Cardiac muscle cell (in vitro differentiated cells and primary cell): ENCODE results near the gene ASB18. TPM values are rescaled to one million over a fixed set of nuclear protein-coding genes. Genes with fewer than 3 reads are reported as not detected.

ENCODE experiments used
- DNase-seq, 2 donors: peaks; one replicate each; pipeline versions ENCODE4 v3.0.0 to v3.0.0-alpha.2; 2010 to 2017; ENCODE audit warnings: low read depth in 1 of 2, low spot score in 1 of 2
- H3K27ac ChIP-seq: fragments of 200-600 bp; sonication (generic); 2 replicates; pipeline ENCODE4 v1.5.1; 2016
- H3K27me3 ChIP-seq: fragments of 200-600 bp; sonication (generic); 2 replicates; pipeline ENCODE4 v1.6.0; 2016; ENCODE audit warnings: control low read depth
- H3K36me3 ChIP-seq: fragments of 200-600 bp; sonication (generic); 2 replicates; pipeline ENCODE4 v1.5.1; 2016; ENCODE audit warnings: control low read depth
- H3K4me1 ChIP-seq: fragments of 200-600 bp; sonication (generic); 2 replicates; pipeline ENCODE4 v1.8.1; 2017; ENCODE audit warnings: low read depth, mild to moderate bottlenecking, mixed run types
- H3K4me3 ChIP-seq: fragments of 200-600 bp; sonication (generic); 2 replicates; pipeline ENCODE4 v1.5.1; 2016; ENCODE audit warnings: mild to moderate bottlenecking
- H3K9me3 ChIP-seq: fragments of 200-600 bp; sonication (generic); 2 replicates; pipeline ENCODE4 v1.5.1; 2017; ENCODE audit warnings: low read depth, mild to moderate bottlenecking, control low read depth
- CTCF ChIP-seq: IDR thresholded peaks from 2 replicates; pipeline ENCODE4 v1.5.1; 2012; ENCODE audit warnings: low read depth, mild to moderate bottlenecking, low read length
- polyA plus RNA-seq: library from polyadenylated mRNA; unstranded; fragments of >200 nt; fragmentation: Nextera tagmentation; extraction: Ambion mirVana; gene quantifications from 2 replicates; pipeline ENCODE4 v1.2.1, GENCODE V29; 2016
- total RNA-seq: library from RNA; depleted of rRNA; stranded (reverse); fragments of >200 nt; gene quantifications from 2 replicates; pipeline ENCODE4 v1.2.3, GENCODE V29; 2016

Gene ASB18
- total and polyA plus RNA-seq, 2 experiments from 2014 or later, result 0.70 TPM; not detected in 1

DNA sequence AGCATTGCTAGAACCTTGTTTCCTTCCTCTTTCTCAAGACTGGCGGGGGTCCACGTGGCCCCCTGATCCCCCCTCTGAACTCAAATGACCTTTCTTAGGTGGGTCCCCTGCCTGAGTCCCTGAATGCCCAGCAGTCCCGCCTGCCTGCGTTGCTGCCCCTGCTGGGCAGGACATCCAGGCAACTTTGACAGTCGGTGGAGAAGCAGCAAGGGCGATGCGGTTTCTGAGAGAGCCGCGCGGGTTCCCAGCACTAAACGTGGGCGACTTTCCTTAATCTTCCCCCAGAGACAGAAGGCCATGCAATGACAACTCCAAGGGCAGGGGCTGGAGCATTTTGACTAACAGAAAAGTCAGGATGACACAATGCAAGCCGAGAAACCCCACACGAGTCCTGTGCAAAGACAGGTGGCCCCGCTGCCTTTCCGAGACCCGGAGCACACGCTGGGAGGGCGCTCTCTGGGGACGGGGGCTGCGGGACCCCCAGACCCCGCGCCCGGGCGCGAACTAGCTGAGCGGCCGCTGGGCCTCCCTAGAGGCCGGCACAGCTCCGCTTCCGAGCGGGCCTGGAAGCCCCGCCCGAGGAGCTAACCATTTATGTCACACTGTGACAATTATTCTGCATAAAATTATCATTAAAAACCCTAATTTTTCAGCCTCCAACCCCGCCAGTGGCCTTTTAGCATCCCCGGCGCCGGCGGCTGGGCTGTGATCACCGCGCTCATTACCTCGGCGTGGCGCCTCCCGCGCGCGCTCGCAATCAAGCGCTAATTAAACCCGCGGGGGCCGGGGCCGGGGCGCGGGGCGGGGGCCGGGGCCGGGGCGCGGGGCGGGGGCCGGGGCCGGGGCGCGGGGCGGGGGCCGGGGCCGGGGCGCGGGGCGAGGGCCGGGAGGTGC, 27.4 kb downstream of the ASB18 start:
- Histone ChIP-seq H3K4me3 (peak overlapping the region; percentile 29), H3K9me3 (no peaks in the 10 kb centered on the region), H3K36me3 (no peaks in the 10 kb centered on the region), H3K27ac (no peak overlapping the region), H3K4me1 (no peaks in the 10 kb centered on the region), H3K27me3 (peaks cover 87% of the 10 kb centered on the region)
- TF ChIP-seq CTCF, result no peak
- peak in 1 of 2 donors; percentile 13 for DNase-seq

DNA sequence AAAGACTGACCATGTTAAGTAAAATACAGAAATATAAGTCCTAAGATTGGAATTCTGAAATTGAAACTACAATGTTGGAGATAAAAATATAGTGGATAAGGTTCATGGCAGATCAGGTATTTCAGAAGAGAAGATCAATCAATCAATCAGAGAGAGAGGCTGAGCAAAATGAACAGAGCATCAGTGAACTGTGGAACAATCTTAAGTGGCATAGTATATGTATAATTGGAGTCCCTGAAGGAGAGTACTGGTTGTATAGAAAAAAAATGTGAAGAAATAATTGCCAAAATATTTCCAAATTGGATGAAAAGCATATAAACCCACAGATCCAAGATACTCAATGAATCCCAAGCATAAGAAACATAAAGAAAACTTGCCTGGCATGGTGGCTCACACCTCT, 35.0 kb downstream of the ASB18 start:
- H3K27ac ChIP-seq, result no peak overlapping the region
- H3K4me1 ChIP-seq, result no peaks in the 10 kb centered on the region
- DNase-seq, result no peak
- H3K27me3 ChIP-seq, result peaks cover 11% of the 10 kb centered on the region
- no peak overlapping the region for H3K4me3 ChIP-seq
- H3K9me3 ChIP-seq, result no peaks in the 10 kb centered on the region
- no peak for TF ChIP-seq CTCF
- H3K36me3 ChIP-seq, result no peaks in the 10 kb centered on the region

DNA sequence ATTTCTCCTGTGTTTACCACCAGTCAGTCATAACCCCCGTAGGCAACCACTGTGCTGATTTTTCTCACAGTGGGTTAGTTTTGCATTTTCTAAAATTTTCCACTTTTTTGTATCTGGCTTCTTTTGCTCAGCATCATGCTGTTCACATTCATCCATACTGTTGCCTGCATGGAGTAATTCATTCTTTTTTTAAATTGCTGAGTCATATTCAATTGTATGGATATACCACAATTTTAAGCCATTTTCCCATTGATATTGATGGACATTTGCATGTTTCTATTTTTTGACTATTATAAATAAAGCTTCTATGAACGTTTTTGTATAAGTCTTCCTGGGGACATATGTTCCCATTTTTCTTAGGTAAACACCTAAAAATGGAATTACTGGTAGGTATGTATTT, 40.5 kb downstream of the ASB18 start:
- H3K4me3 ChIP-seq, result no peak overlapping the region
- TF ChIP-seq CTCF, result no peak
- no peaks in the 10 kb centered on the region for H3K27me3 ChIP-seq
- no peak overlapping the region for H3K27ac ChIP-seq
- H3K4me1 ChIP-seq, result no peaks in the 10 kb centered on the region
- H3K9me3 ChIP-seq, result no peaks in the 10 kb centered on the region
- no peaks in the 10 kb centered on the region for H3K36me3 ChIP-seq
- no peak for DNase-seq

DNA sequence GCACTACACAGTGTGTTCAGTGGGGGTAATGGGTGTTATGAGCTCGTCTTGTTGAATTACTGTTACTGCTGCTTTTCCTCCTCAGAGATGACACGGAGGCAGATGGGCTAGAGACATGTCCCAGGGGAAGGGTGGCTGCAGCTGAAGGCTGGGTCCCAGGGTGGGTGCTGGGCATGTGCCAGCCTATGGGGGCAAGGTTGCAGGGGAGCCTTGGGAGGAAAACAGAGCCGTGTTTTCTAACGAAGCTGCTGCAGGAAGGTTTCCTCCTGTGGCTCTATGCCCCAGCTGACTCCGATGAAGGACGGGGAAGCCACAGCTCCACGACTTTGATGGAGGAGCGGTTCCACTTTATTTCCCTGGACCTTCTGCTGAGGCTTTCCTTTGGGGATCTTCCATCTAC, 42.4 kb downstream of the ASB18 start:
- DNase-seq, result no peak
- H3K4me1 ChIP-seq, result no peaks in the 10 kb centered on the region
- no peak for TF ChIP-seq CTCF

GRCh38 chr2:236219411-236219810, 44.8 kb downstream of the ASB18 start:
- no peak overlapping the region for H3K4me3 ChIP-seq
- no peak for DNase-seq

More for the DNA sequence above, 42.4 kb downstream of the ASB18 start:
- H3K27ac ChIP-seq, result no peak overlapping the region
- H3K9me3 ChIP-seq, result no peaks in the 10 kb centered on the region
- H3K4me3 ChIP-seq, result no peak overlapping the region
- H3K36me3 ChIP-seq, result no peaks in the 10 kb centered on the region
- no peaks in the 10 kb centered on the region for H3K27me3 ChIP-seq

More at GRCh38 chr2:236219411-236219810, 44.8 kb downstream of the ASB18 start:
- Histone ChIP-seq H3K9me3 (no peaks in the 10 kb centered on the region), H3K36me3 (no peaks in the 10 kb centered on the region), H3K4me1 (no peaks in the 10 kb centered on the region), H3K27me3 (no peaks in the 10 kb centered on the region), H3K27ac (no peak overlapping the region)
- no peak for TF ChIP-seq CTCF
